C4-2B (cell line): ENCODE results near the gene TMEM207.

ENCODE experiments used
- H3K27ac ChIP-seq: fragments of 450-650 bp; 2 replicates; pipeline ENCODE4 v1.5.1; 2017
- ZFX ChIP-seq: fragments of 450-650 bp; IDR thresholded peaks from 2 replicates; pipeline ENCODE4 v1.6.1; 2017
- TF ChIP-seq, protein P1 (sequence below): fragments of 450-650 bp; conservative IDR thresholded peaks from 2 replicates; pipeline ENCODE4 v1.5.1; 2017; ENCODE audit warnings: mild to moderate bottlenecking

The TMEM207 gene

DNA sequence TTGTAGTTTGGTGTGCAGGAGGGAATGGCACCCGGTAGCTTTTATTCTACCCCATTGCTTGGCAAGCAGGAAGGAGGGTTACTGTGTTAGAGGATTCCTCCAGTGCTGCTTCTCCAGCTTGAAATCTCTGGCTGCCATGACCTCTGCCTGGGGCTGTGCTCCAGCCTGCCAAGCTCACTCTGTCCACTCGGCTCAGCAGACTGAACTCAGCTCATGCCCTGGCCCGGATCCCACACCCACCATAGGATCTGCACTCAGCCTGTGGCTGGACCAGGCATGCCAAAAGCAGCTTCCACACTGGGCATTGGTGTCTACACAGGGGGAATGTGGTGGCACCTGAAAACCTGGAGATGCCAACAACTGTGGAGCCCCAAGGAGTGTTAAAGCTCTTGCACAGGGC, 35.4 kb downstream of the TMEM207 start:
- H3K27ac ChIP-seq: no peak overlapping the region
- TF ChIP-seq ZFX: no peak
- TF ChIP-seq, protein P1, sequence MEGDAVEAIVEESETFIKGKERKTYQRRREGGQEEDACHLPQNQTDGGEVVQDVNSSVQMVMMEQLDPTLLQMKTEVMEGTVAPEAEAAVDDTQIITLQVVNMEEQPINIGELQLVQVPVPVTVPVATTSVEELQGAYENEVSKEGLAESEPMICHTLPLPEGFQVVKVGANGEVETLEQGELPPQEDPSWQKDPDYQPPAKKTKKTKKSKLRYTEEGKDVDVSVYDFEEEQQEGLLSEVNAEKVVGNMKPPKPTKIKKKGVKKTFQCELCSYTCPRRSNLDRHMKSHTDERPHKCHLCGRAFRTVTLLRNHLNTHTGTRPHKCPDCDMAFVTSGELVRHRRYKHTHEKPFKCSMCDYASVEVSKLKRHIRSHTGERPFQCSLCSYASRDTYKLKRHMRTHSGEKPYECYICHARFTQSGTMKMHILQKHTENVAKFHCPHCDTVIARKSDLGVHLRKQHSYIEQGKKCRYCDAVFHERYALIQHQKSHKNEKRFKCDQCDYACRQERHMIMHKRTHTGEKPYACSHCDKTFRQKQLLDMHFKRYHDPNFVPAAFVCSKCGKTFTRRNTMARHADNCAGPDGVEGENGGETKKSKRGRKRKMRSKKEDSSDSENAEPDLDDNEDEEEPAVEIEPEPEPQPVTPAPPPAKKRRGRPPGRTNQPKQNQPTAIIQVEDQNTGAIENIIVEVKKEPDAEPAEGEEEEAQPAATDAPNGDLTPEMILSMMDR: no peak

GRCh38 chr3:190404715-190405114, 45.0 kb downstream of the TMEM207 start:
- TF ChIP-seq, protein P1: no peak
- no peak overlapping the region for H3K27ac ChIP-seq

GRCh38 chr3:190401963-190402362, 47.7 kb downstream of the TMEM207 start:
- H3K27ac ChIP-seq: no peak overlapping the region
- no peak for TF ChIP-seq ZFX
- TF ChIP-seq, protein P1: no peak

DNA sequence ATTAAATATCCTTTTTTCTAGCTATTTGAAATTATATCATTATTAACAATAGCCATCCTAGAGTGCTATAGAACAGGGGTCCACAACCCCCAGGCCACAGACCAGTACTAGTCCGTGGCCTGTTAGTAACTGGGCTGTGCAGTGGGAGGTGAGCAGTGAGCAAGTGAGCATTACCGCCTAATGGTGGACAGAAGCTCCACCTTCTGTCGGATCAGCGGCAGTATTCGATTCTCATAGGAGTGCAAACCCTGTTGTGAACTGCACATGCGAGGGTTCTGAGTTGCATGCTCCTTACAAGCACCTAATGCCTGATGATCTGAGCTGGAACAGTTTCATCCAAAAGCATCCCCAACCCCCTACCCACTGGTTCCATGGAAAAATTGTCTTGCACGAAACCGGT, 50.0 kb downstream of the TMEM207 start:
- no peak overlapping the region for H3K27ac ChIP-seq
- TF ChIP-seq, protein P1: no peak
- no peak for TF ChIP-seq ZFX

DNA sequence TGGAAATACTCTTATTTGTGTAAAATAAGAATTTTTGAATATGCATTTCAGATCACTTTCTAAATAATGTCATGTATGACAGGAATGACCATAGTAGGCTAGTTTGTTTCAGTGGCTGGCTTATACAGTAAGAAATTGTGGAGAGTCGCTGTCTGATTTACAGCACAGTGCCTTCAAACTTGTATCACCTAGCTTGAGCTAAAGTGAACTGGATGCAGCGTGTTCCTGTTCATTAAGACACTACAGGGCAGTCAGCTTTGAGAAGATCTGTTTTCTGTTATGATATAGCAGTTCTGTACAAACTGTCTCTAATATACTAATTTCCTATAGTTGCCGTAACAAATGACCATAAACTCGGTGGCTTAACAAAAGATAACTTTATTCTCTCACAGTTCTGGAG, 51.8 kb downstream of the TMEM207 start:
- H3K27ac ChIP-seq: no peak overlapping the region
- no peak for TF ChIP-seq ZFX
- TF ChIP-seq, protein P1: no peak

GRCh38 chr3:190396001-190396400, 53.7 kb downstream of the TMEM207 start:
- no peak overlapping the region for H3K27ac ChIP-seq
- TF ChIP-seq ZFX: no peak
- TF ChIP-seq, protein P1: no peak

GRCh38 chr3:190388703-190389102, 61.0 kb downstream of the TMEM207 start:
- TF ChIP-seq, protein P1: no peak
- no peak for TF ChIP-seq ZFX
- H3K27ac ChIP-seq: no peak overlapping the region
